ENCODE measurements around the gene SH3PXD2A. TPM values are rescaled to one million over a fixed set of nuclear protein-coding genes. Genes with fewer than 3 reads are reported as not detected.

The SH3PXD2A gene
- total RNA-seq, 3 donors from 2014 or later = 14.3 to 30.5 (median 14.7) TPM

GRCh38 chr10:103724771-103725170, 130.6 kb downstream of the SH3PXD2A start:
- H3K27me3 ChIP-seq = no peaks in the 10 kb centered on the region
- no peak overlapping the region for H3K27ac ChIP-seq
- no peak for TF ChIP-seq CTCF (IDR thresholded peaks at IDR 0.05)
- no peak for DNase-seq (ENCODE audit: low spot score in 2 of 2)
- intact Hi-C loops (cut with DNase I; ENCODE audit: low total_unique reads) = no loop called here
- no peaks in the 10 kb centered on the region for H3K36me3 ChIP-seq
- H3K4me1 ChIP-seq = no peaks in the 10 kb centered on the region
- no peaks in the 10 kb centered on the region for H3K9me3 ChIP-seq
- H3K4me3 ChIP-seq = no peak overlapping the region

- intact Hi-C loops (cut with DNase I; ENCODE audit: low total_unique reads) = no loop called here
- no peaks in the 10 kb centered on the region for H3K27me3 ChIP-seq
- H3K4me1 ChIP-seq = no peaks in the 10 kb centered on the region
- no peak overlapping the region for H3K27ac ChIP-seq
- no peaks in the 10 kb centered on the region for H3K9me3 ChIP-seq
- DNase-seq (ENCODE audit: low spot score in 2 of 2) = no peak
- H3K4me3 ChIP-seq = no peak overlapping the region
- H3K36me3 ChIP-seq = no peaks in the 10 kb centered on the region
- TF ChIP-seq POLR2A (IDR thresholded peaks at IDR 0.05) (no peak), POLR2AphosphoS5 (IDR thresholded peaks at IDR 0.05) (no peak), CTCF (IDR thresholded peaks at IDR 0.05) (no peak)
Observed at GRCh38 chr10:103724074-103724473, 131.3 kb downstream of the SH3PXD2A start.

DNA sequence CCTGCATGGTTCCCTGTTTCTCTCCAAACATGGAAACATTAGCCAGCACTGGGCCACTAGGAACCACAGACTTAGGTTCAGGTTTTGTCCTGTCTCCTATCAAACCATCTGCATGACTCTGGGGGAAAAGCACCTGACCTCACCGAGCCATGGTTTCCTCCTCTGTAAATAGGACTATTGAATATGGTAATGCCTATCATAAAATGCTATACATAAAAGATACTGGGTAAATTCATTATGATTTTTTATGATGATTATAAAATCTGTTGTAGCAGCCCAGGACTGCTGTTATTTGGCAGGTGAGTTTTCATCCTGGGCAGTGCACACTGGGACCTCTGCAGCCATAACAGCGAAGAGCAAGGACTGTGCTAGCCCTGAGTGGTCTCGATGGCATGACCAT, 131.8 kb downstream of the SH3PXD2A start:
- H3K4me3 ChIP-seq = no peak overlapping the region
- intact Hi-C loops (cut with DNase I; ENCODE audit: low total_unique reads) = no loop called here
- no peaks in the 10 kb centered on the region for H3K4me1 ChIP-seq
- no peak for TF ChIP-seq CTCF (IDR thresholded peaks at IDR 0.05)
- no peak for TF ChIP-seq POLR2A (IDR thresholded peaks at IDR 0.05)
- no peak for TF ChIP-seq POLR2AphosphoS5 (IDR thresholded peaks at IDR 0.05)
- no peaks in the 10 kb centered on the region for H3K9me3 ChIP-seq
- no peak overlapping the region for H3K27ac ChIP-seq
- H3K36me3 ChIP-seq = no peaks in the 10 kb centered on the region
- no peak for DNase-seq (ENCODE audit: low spot score in 2 of 2)
- H3K27me3 ChIP-seq = no peaks in the 10 kb centered on the region

GRCh38 chr10:103722632-103723031, 132.7 kb downstream of the SH3PXD2A start:
- Histone ChIP-seq H3K4me3 (no peak overlapping the region), H3K27me3 (no peaks in the 10 kb centered on the region), H3K36me3 (no peaks in the 10 kb centered on the region), H3K27ac (no peak overlapping the region), H3K4me1 (no peaks in the 10 kb centered on the region), H3K9me3 (no peaks in the 10 kb centered on the region)
- intact Hi-C loops (cut with DNase I; ENCODE audit: low total_unique reads) = no loop called here
- no peak for DNase-seq (ENCODE audit: low spot score in 2 of 2)
- TF ChIP-seq POLR2AphosphoS5 (IDR thresholded peaks at IDR 0.05) = no peak
- TF ChIP-seq POLR2A (IDR thresholded peaks at IDR 0.05) = no peak
- TF ChIP-seq CTCF (IDR thresholded peaks at IDR 0.05) = no peak

GRCh38 chr10:103720964-103721335, 134.4 kb downstream of the SH3PXD2A start:
- intact Hi-C loops (cut with DNase I; ENCODE audit: low total_unique reads) = no loop called here
- Histone ChIP-seq H3K27ac (no peak overlapping the region), H3K36me3 (no peaks in the 10 kb centered on the region), H3K9me3 (no peaks in the 10 kb centered on the region), H3K4me3 (no peak overlapping the region), H3K4me1 (peaks cover 5 to 11% of the 10 kb centered on the region in 2 donors), H3K27me3 (no peaks in the 10 kb centered on the region)
- no peak for TF ChIP-seq POLR2A (IDR thresholded peaks at IDR 0.05)
- TF ChIP-seq POLR2AphosphoS5 (IDR thresholded peaks at IDR 0.05) = no peak
- TF ChIP-seq CTCF (IDR thresholded peaks at IDR 0.05) = no peak
- no peak for DNase-seq (ENCODE audit: low spot score in 2 of 2)
